Natural killer cell (primary cell): Measurements from ENCODE around the gene KCNQ1OT1. TPM values are rescaled to one million over a fixed set of nuclear protein-coding genes. Genes with fewer than 3 reads are reported as not detected.

Experiments
- ATAC-seq, 3 donors: fragments of 150-1000 bp in 2 of 3; fragments of 200-7000 bp in 1 of 3; cut with Tn5 transposase; 1 replicate in 1 of 3; 2 replicates in 2 of 3; pipeline ENCODE4 v1.10.0; 2021; ENCODE audit warnings: mild to moderate bottlenecking in 2 of 3, moderate library complexity in 2 of 3
- DNase-seq, 2 donors: peaks; one replicate each; pipeline versions ENCODE4 v3.0.0 to v3.0.0-alpha.2; 2013 to 2021; ENCODE audit warnings: mixed read lengths in 1 of 2
- H3K27ac ChIP-seq: one replicate; pipeline ENCODE4 v1.5.1; 2013; ENCODE audit warnings: mild to moderate bottlenecking, low read length
- H3K27me3 ChIP-seq: one replicate; pipeline ENCODE4 v1.6.1; 2013; ENCODE audit warnings: low read length; ENCODE audit not compliant: control insufficient read depth, insufficient read depth
- H3K36me3 ChIP-seq: one replicate; pipeline ENCODE4 v1.6.1; 2013; ENCODE audit warnings: low read length; ENCODE audit not compliant: control insufficient read depth, insufficient read depth
- H3K4me1 ChIP-seq: one replicate; pipeline ENCODE4 v1.6.1; 2013; ENCODE audit warnings: low read length; ENCODE audit not compliant: control insufficient read depth, insufficient read depth
- H3K4me3 ChIP-seq: one replicate; pipeline ENCODE4 v1.5.1; 2013; ENCODE audit warnings: low read length
- H3K9me3 ChIP-seq: one replicate; pipeline ENCODE4 v1.6.1; 2013; ENCODE audit warnings: low read length; ENCODE audit not compliant: control insufficient read depth, insufficient read depth
- H3K27ac Mint-ChIP-seq, 2 donors: one replicate each; pipeline ENCODE4 v1.8.0; 2022; ENCODE audit warnings: mild to moderate bottlenecking in 2 of 2, mixed read lengths in 2 of 2, moderate library complexity in 1 of 2
- H3K27me3 Mint-ChIP-seq, 2 donors: one replicate each; pipeline ENCODE4 v1.8.0; 2022; ENCODE audit warnings: low read depth in 2 of 2, mixed read lengths in 2 of 2
- H3K36me3 Mint-ChIP-seq: one replicate; pipeline ENCODE4 v1.8.0; 2022; ENCODE audit warnings: mixed read lengths
- H3K4me1 Mint-ChIP-seq, 2 donors: one replicate each; pipeline ENCODE4 v1.8.0; 2022; ENCODE audit warnings: mixed read lengths in 2 of 2
- H3K4me3 Mint-ChIP-seq: one replicate; pipeline ENCODE4 v1.8.0; 2022; ENCODE audit warnings: mild to moderate bottlenecking, moderate library complexity, mixed read lengths
- H3K9me3 Mint-ChIP-seq, 2 donors: one replicate each; pipeline ENCODE4 v1.8.0; 2022; ENCODE audit warnings: mixed read lengths in 2 of 2
- WGBS: methylation state at CpG from one replicate; pipeline ENCODE4 v1.1.7; 2013; ENCODE audit warnings: missing lambda C conversion rate; ENCODE audit not compliant: insufficient coverage; 5-methylcytosine and 5-hydroxymethylcytosine counted together
- intact Hi-C: fragments of 100-400 bp; cut with micrococcal nuclease; formaldehyde crosslinking; loops from one replicate; pipeline ENCODE4 v1.14.2; 2022
- total RNA-seq, 4 donors: library from RNA; stranded (reverse); fragments of 120-200 nt in 1 of 4; gene quantifications; one replicate each; pipeline versions ENCODE4 v1.2.3 to v1.2.4, GENCODE V29; 2013 to 2022
- TF ChIP-seq, protein P1 (sequence below): fragments of 200-600 bp; IDR thresholded peaks from one replicate; pipeline ENCODE4 v1.8.0; 2022; ENCODE audit warnings: antibody characterized with exemption

The KCNQ1OT1 gene
- total RNA-seq, 3 donors from 2014 or later (not counting 1 experiment from before 2014, with no cell fraction given) = 0.72 to 0.78 (median 0.75) TPM

DNA sequence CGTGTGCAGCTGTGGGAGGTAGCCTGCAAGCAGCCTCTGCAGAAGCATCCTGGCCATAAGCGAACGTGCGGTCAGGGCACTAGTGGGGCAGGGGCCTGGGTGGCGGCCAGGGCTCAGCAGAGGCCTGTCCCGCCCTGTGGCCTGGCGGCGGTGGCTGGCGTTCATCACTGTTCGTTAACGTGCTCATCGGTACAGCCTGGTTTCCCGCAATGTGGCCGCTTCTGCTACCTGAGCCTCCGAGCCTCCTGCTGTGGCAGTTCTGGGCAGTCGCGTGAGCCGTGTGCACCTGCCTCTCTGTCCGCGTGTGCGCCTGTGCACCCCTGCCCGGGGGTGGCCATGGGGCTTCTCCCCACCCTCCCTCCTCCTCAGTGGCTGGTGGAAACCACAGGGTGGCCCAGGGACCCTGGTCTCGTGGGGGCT is 117.9 kb downstream of the KCNQ1OT1 start:
- 88% methylated on average over 23 of the region's 23 CpGs for WGBS
- intact Hi-C loops = no loop called here
- Mint-ChIP-seq H3K4me1 (no peaks in the 10 kb centered on the region), H3K27ac (no peak overlapping the region), H3K9me3 (no peaks in the 10 kb centered on the region), H3K36me3 (no peaks in the 10 kb centered on the region), H3K27me3 (no peaks in the 10 kb centered on the region), H3K4me3 (no peak overlapping the region)
- Histone ChIP-seq H3K9me3 (no peaks in the 10 kb centered on the region), H3K27me3 (no peaks in the 10 kb centered on the region), H3K4me3 (no peak overlapping the region), H3K4me1 (no peaks in the 10 kb centered on the region), H3K36me3 (no peaks in the 10 kb centered on the region), H3K27ac (no peak overlapping the region)
- TF ChIP-seq, protein P1, sequence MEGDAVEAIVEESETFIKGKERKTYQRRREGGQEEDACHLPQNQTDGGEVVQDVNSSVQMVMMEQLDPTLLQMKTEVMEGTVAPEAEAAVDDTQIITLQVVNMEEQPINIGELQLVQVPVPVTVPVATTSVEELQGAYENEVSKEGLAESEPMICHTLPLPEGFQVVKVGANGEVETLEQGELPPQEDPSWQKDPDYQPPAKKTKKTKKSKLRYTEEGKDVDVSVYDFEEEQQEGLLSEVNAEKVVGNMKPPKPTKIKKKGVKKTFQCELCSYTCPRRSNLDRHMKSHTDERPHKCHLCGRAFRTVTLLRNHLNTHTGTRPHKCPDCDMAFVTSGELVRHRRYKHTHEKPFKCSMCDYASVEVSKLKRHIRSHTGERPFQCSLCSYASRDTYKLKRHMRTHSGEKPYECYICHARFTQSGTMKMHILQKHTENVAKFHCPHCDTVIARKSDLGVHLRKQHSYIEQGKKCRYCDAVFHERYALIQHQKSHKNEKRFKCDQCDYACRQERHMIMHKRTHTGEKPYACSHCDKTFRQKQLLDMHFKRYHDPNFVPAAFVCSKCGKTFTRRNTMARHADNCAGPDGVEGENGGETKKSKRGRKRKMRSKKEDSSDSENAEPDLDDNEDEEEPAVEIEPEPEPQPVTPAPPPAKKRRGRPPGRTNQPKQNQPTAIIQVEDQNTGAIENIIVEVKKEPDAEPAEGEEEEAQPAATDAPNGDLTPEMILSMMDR = no peak
- ATAC-seq = no peak
- DNase-seq = peak in 1 of 2 donors; percentile 3

GRCh38 chr11:2581151-2581930 is 118.5 kb downstream of the KCNQ1OT1 start:
- no peaks in the 10 kb centered on the region for H3K9me3 ChIP-seq
- H3K27ac Mint-ChIP-seq = no peak overlapping the region
- no peak overlapping the region for H3K27ac ChIP-seq
- no peaks in the 10 kb centered on the region for H3K9me3 Mint-ChIP-seq
- 90% methylated on average over 22 of the region's 22 CpGs for WGBS
- H3K4me3 ChIP-seq = no peak overlapping the region
- ATAC-seq (no peak), DNase-seq (peak in 1 of 2 donors; percentile 12)
- H3K36me3 Mint-ChIP-seq = no peaks in the 10 kb centered on the region
- no peaks in the 10 kb centered on the region for H3K27me3 ChIP-seq
- H3K4me1 Mint-ChIP-seq = no peaks in the 10 kb centered on the region
- H3K4me3 Mint-ChIP-seq = no peak overlapping the region
- no peaks in the 10 kb centered on the region for H3K36me3 ChIP-seq
- TF ChIP-seq, protein P1 = no peak
- H3K27me3 Mint-ChIP-seq = no peaks in the 10 kb centered on the region
- intact Hi-C loops = no loop called here
- H3K4me1 ChIP-seq = no peaks in the 10 kb centered on the region

DNA sequence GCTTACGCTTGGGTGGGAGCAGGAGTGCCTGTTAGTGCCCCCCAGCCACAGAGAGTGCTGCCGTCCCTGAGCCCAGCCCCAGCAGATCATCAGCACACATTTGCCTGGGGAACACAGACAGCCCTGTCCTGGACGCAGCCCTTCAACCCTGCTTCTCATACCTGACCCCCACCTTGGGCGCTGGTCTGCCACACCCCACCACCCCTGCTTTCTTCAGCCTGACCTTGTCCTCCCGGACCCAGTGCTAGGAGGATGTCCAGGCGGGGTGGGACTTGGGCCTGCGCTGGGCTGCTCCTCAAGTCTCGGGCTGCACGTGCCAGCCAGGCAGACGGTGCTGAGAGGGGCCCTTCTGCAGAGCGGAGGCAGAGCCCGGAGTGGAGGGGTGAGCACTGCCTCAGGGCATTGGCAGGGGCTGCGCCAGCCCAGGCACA is 119.2 kb downstream of the KCNQ1OT1 start:
- Histone ChIP-seq H3K27me3 (no peaks in the 10 kb centered on the region), H3K36me3 (no peaks in the 10 kb centered on the region), H3K4me3 (no peak overlapping the region), H3K4me1 (no peaks in the 10 kb centered on the region), H3K9me3 (no peaks in the 10 kb centered on the region), H3K27ac (no peak overlapping the region)
- ATAC-seq = no peak
- no peaks in the 10 kb centered on the region for H3K36me3 Mint-ChIP-seq
- no peaks in the 10 kb centered on the region for H3K9me3 Mint-ChIP-seq
- TF ChIP-seq, protein P1 = no peak
- H3K27ac Mint-ChIP-seq = no peak overlapping the region
- H3K4me1 Mint-ChIP-seq = no peaks in the 10 kb centered on the region
- intact Hi-C loops = no loop called here
- DNase-seq = peak in 1 of 2 donors; percentile 8
- no peaks in the 10 kb centered on the region for H3K27me3 Mint-ChIP-seq
- no peak overlapping the region for H3K4me3 Mint-ChIP-seq
- 93% methylated on average over 13 of the region's 13 CpGs for WGBS

DNA sequence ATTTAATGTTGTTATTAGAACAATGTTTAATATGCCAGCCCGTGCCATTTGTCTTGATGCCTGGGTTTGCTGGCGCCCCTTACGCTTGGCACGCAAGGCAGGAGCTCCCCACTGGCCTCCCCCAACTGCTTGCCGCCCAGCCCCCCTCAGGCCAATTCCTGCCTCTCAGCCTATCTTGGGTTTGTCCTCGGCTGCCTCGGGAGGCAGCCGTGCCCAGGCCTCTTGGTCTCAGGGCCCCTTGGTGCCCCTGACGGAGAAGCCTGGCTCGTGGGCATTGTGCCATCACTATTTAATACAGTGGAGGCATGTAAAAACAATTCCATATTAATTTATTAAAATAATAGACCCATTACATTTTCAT is 119.8 kb downstream of the KCNQ1OT1 start:
- Mint-ChIP-seq H3K36me3 (no peaks in the 10 kb centered on the region), H3K27me3 (no peaks in the 10 kb centered on the region), H3K4me3 (no peak overlapping the region), H3K4me1 (no peaks in the 10 kb centered on the region), H3K9me3 (no peaks in the 10 kb centered on the region), H3K27ac (no peak overlapping the region)
- intact Hi-C loops = no loop called here
- H3K4me3 ChIP-seq = no peak overlapping the region
- no peak overlapping the region for H3K27ac ChIP-seq
- H3K4me1 ChIP-seq = no peaks in the 10 kb centered on the region
- no peaks in the 10 kb centered on the region for H3K27me3 ChIP-seq
- no peaks in the 10 kb centered on the region for H3K36me3 ChIP-seq
- no peaks in the 10 kb centered on the region for H3K9me3 ChIP-seq
- TF ChIP-seq, protein P1 = no peak
- ATAC-seq (no peak), DNase-seq (no peak)
- WGBS = 89% methylated on average over 8 of the region's 10 CpGs
